H1 (cell line): ENCODE measurements around the gene NUDT2. TPM values are rescaled to one million over a fixed set of nuclear protein-coding genes. Genes with fewer than 3 reads are reported as not detected.

Experiments
- CTCF ChIA-PET: fragments of 300-600 bp; sonication (Branson Sonifier 250); formaldehyde crosslinking; loops from one replicate; lab custom pipeline; 2021; ENCODE audit not compliant: partially characterized antibody; lab: Charles Lee
- POLR2A ChIA-PET: fragments of 300-600 bp; sonication (Branson Sonifier 250); formaldehyde crosslinking; loops from one replicate; lab custom pipeline; 2021; ENCODE audit warnings: inconsistent platforms; ENCODE audit not compliant: partially characterized antibody; lab: Charles Lee
- DNase-seq, 2 experiments: peaks; one replicate each; pipeline versions ENCODE4 v3.0.0 to v3.0.0-alpha.2; 2010 to 2022; ENCODE audit warnings: low spot score in 2 of 2, low read depth in 1 of 2, mixed read lengths in 1 of 2
- FAIRE-seq: peaks from 2 replicates; lab custom pipeline; 2011; peaks lifted over from hg19 to GRCh38; lab: Jason Lieb, UNC
- H2AFZ ChIP-seq: 2 replicates; pipeline ENCODE4 v1.8.1; 2012; ENCODE audit warnings: low read length, inconsistent platforms
- H2AK5ac ChIP-seq: 2 replicates; pipeline ENCODE4 v1.6.1; 2013; ENCODE audit warnings: low read depth, low read length
- H2BK120ac ChIP-seq: replicated peaks from 2 replicates; pipeline ENCODE3; 2013; ENCODE audit warnings: low read depth, low read length, inconsistent platforms
- H2BK12ac ChIP-seq: 2 replicates; pipeline ENCODE4 v1.6.1; 2013; ENCODE audit warnings: low read depth, low read length
- H2BK15ac ChIP-seq: 2 replicates; pipeline ENCODE4 v1.6.1; 2013; ENCODE audit warnings: low read length
- H2BK20ac ChIP-seq: 2 replicates; pipeline ENCODE4 v1.6.1; 2013; ENCODE audit warnings: low read length
- H2BK5ac ChIP-seq: 2 replicates; pipeline ENCODE4 v1.6.1; 2013; ENCODE audit warnings: low read depth, low read length
- H3K14ac ChIP-seq: 2 replicates; pipeline ENCODE4 v1.6.1; 2013; ENCODE audit warnings: inconsistent platforms; ENCODE audit not compliant: insufficient read length
- H3K18ac ChIP-seq: 2 replicates; pipeline ENCODE4 v1.6.1; 2013; ENCODE audit warnings: low read length; ENCODE audit errors: extremely low read depth
- H3K23ac ChIP-seq: 2 replicates; pipeline ENCODE4 v1.6.1; 2013; ENCODE audit warnings: inconsistent platforms; ENCODE audit not compliant: insufficient read length
- H3K23me2 ChIP-seq: 2 replicates; pipeline ENCODE4 v1.6.1; 2013; ENCODE audit warnings: low read depth, low read length
- H3K27ac ChIP-seq: 2 replicates; pipeline ENCODE4 v1.6.1; 2011; ENCODE audit warnings: low read depth, low read length, inconsistent platforms
- H3K27me3 ChIP-seq, 4 experiments: replicated peaks in 1 of 4; 1 replicate in 1 of 4; 2 replicates in 3 of 4; pipeline versions ENCODE4 v1.6.1 to v1.8.1; 2011 to 2013; ENCODE audit warnings: low read length in 3 of 4, mild to moderate bottlenecking in 3 of 4, inconsistent platforms in 2 of 4, mixed read lengths in 2 of 4, moderate library complexity in 1 of 4; ENCODE audit not compliant: control insufficient read depth in 3 of 4, insufficient read depth in 3 of 4; ENCODE audit errors: extremely low read depth in 1 of 4
- H3K36me3 ChIP-seq, 4 experiments: 2 replicates each; pipeline versions ENCODE4 v1.6.1 to v1.8.1; 2011 to 2013; ENCODE audit warnings: mild to moderate bottlenecking in 4 of 4, low read length in 3 of 4, moderate library complexity in 2 of 4, control low read depth in 1 of 4, inconsistent platforms in 1 of 4; ENCODE audit not compliant: insufficient read depth in 4 of 4, control insufficient read depth in 2 of 4
- H3K4ac ChIP-seq: replicated peaks from 2 replicates; pipeline ENCODE3; 2013; ENCODE audit warnings: low read length, low read depth, mixed read lengths, inconsistent platforms; ENCODE audit not compliant: insufficient read length
- H3K4me1 ChIP-seq, 4 experiments: replicated peaks in 1 of 4; 1 replicate in 1 of 4; 2 replicates in 3 of 4; pipeline versions ENCODE4 v1.6.1 to v1.8.1; 2011 to 2013; ENCODE audit warnings: low read length in 3 of 4, inconsistent platforms in 2 of 4, mixed read lengths in 1 of 4; ENCODE audit not compliant: insufficient read depth in 4 of 4, control insufficient read depth in 3 of 4
- H3K4me2 ChIP-seq, 2 experiments: 2 replicates each; pipeline versions ENCODE4 v1.6.1 to v1.8.1; 2011 to 2013; ENCODE audit warnings: low read depth in 2 of 2, low read length in 2 of 2, control low read depth in 1 of 2, inconsistent platforms in 1 of 2, mild to moderate bottlenecking in 1 of 2; ENCODE audit not compliant: insufficient read depth in 1 of 2
- H3K4me3 ChIP-seq, 4 experiments: fragments of 200-600, 300-600 bp in 1 of 4; sonication (generic), shearing (Covaris generic), sonication (Bioruptor Twin) in 1 of 4; 2 replicates each; pipeline versions ENCODE4 v1.5.1 to v1.8.1; 2011 to 2016; ENCODE audit warnings: low read length in 4 of 4, low read depth in 3 of 4, control low read depth in 2 of 4, inconsistent platforms in 2 of 4, mild to moderate bottlenecking in 2 of 4, mixed read lengths in 1 of 4, moderate library complexity in 1 of 4; ENCODE audit not compliant: insufficient read depth in 2 of 4; ENCODE audit errors: extremely low read depth in 1 of 4
- H3K56ac ChIP-seq: replicated peaks from 2 replicates; pipeline ENCODE3; 2013; ENCODE audit warnings: low read depth, mild to moderate bottlenecking, mixed read lengths, low read length, inconsistent platforms; ENCODE audit not compliant: insufficient read length
- H3K79me1 ChIP-seq: 2 replicates; pipeline ENCODE4 v1.6.1; 2013; ENCODE audit warnings: low read depth, low read length, control low read depth
- H3K79me2 ChIP-seq, 2 experiments: 2 replicates each; pipeline versions ENCODE4 v1.6.1 to v1.8.1; 2012 to 2013; ENCODE audit warnings: low read length in 2 of 2, mild to moderate bottlenecking in 2 of 2, inconsistent platforms in 1 of 2; ENCODE audit not compliant: insufficient read depth in 2 of 2, control insufficient read depth in 1 of 2
- H3K9ac ChIP-seq, 4 experiments: replicated peaks in 1 of 4; 1 replicate in 1 of 4; 2 replicates in 3 of 4; pipeline versions ENCODE4 v1.6.1 to v1.8.1; 2011 to 2013; ENCODE audit warnings: low read depth in 3 of 4, low read length in 3 of 4, control low read depth in 2 of 4, mild to moderate bottlenecking in 2 of 4, moderate library complexity in 2 of 4, inconsistent platforms in 1 of 4; ENCODE audit errors: extremely low read depth in 1 of 4
- H3K9me3 ChIP-seq, 2 experiments: 2 replicates each; pipeline versions ENCODE4 v1.6.1 to v1.8.1; 2012 to 2013; ENCODE audit warnings: mild to moderate bottlenecking in 2 of 2, moderate library complexity in 2 of 2, control low read depth in 1 of 2, inconsistent platforms in 1 of 2, low read depth in 1 of 2, low read length in 1 of 2, mixed read lengths in 1 of 2; ENCODE audit not compliant: insufficient read depth in 2 of 2
- H4K20me1 ChIP-seq, 2 experiments: replicated peaks in 1 of 2; 2 replicates each; pipeline versions ENCODE3 to v1.8.1; 2011 to 2013; ENCODE audit warnings: inconsistent platforms in 2 of 2, low read length in 2 of 2, mild to moderate bottlenecking in 1 of 2; ENCODE audit not compliant: insufficient read depth in 2 of 2, control insufficient read depth in 1 of 2
- H4K5ac ChIP-seq: 2 replicates; pipeline ENCODE4 v1.6.1; 2013; ENCODE audit warnings: low read length, low read depth, mixed read lengths, inconsistent platforms; ENCODE audit not compliant: insufficient read length
- H4K8ac ChIP-seq: 2 replicates; pipeline ENCODE4 v1.8.0; 2013; ENCODE audit warnings: mild to moderate bottlenecking, moderate library complexity, low read length, inconsistent platforms; ENCODE audit not compliant: insufficient read depth; ENCODE audit errors: extremely low read depth
- H4K91ac ChIP-seq: replicated peaks from 2 replicates; pipeline ENCODE3; 2013; ENCODE audit warnings: low read length, mixed read lengths, inconsistent platforms; ENCODE audit not compliant: insufficient read length
- JUND ChIP-seq: IDR thresholded peaks from 2 replicates; pipeline ENCODE4 v1.6.1; 2011; ENCODE audit warnings: mild to moderate bottlenecking, improper control_type of control experiment, low read length
- RFX5 ChIP-seq: IDR thresholded peaks from 2 replicates; pipeline ENCODE4 v1.6.1; 2011; ENCODE audit warnings: low read depth, low read length, improper control_type of control experiment, borderline replicate concordance
- RNF2 ChIP-seq: fragments of 200-900, 300-1000 bp; sonication (generic); IDR thresholded peaks from 2 replicates; pipeline ENCODE4 v1.7.1; 2016; ENCODE audit warnings: borderline replicate concordance, low read depth, mild to moderate bottlenecking, antibody characterized with exemption, low read length; ENCODE audit not compliant: poor library complexity, severe bottlenecking; ENCODE audit errors: missing control alignments
- SP2 ChIP-seq: IDR thresholded peaks from 2 replicates; pipeline ENCODE4 v1.6.1; 2012; ENCODE audit warnings: mild to moderate bottlenecking, low read length, inconsistent platforms
- YY1 ChIP-seq: IDR thresholded peaks from 2 replicates; pipeline ENCODE4 v1.6.1; 2011; ENCODE audit warnings: low read depth, mild to moderate bottlenecking, low read length
- ZNF274 ChIP-seq: IDR thresholded peaks from 2 replicates; pipeline ENCODE4 v1.7.0; 2012; ENCODE audit warnings: low read length, borderline replicate concordance; ENCODE audit errors: extremely low read depth
- polyA plus RNA-seq, 7 experiments: library from polyadenylated mRNA; depleted of rRNA in 3 of 7; stranded (reverse) in 5 of 7; unstranded in 2 of 7; fragments of >200 nt in 5 of 7; fragments of 200-250 nt in 2 of 7; gene quantifications; 1 replicate in 5 of 7; 2 replicates in 1 of 7; 4 replicates in 1 of 7; pipeline versions ENCODE4 v1.2.1 to v1.2.3, GENCODE V29; 2011 to 2013; ENCODE audit warnings: missing spikeins in 2 of 7, mixed read lengths in 2 of 7
- total RNA-seq: library from RNA; stranded (reverse); fragmentation: NEBNext Ultra II Directional; extraction: Animal tissue kit (Norgen Biotek cat#: 25700); gene quantifications from 2 replicates; pipeline ENCODE4 v1.2.1, GENCODE V29; 2021
- TF ChIP-seq, protein P1 (sequence below): IDR thresholded peaks from 2 replicates; pipeline ENCODE4 v1.6.1; 2011; ENCODE audit warnings: low read length, improper control_type of control experiment
- TF ChIP-seq, protein P2 (sequence below): IDR thresholded peaks from 2 replicates; pipeline ENCODE4 v1.6.1; 2011; ENCODE audit warnings: low read depth, mild to moderate bottlenecking, low read length; ENCODE audit not compliant: insufficient read depth

NUDT2 gene
- total and polyA plus RNA-seq, 2 of the 8 experiments (the other 6 are each of a cell fraction or from before 2014, with no cell fraction given), result 16.7 to 23.7 TPM

DNA sequence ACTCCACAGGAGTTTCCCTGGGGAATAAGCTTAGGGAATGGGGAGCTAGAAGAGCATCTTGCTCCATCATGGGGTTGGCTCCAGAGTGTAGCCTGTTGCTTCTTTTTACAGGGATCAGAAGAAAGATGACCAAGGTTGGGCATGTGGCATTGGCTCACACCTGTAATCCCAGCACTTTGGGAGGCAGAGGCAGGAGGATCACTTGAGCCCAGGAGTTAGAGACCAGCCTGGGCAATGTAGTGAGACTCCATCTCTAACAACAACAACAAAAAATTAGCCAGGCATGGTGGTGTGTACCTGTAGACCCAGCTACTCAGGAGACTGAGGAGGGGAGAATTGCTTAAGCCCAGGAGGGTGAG lies 18.4 kb downstream of the NUDT2 start:
- Histone ChIP-seq H2AFZ (no peak overlapping the region), H3K56ac (no peak overlapping the region), H3K23ac (no peak overlapping the region), H3K4me3 (no peak overlapping the region), H4K5ac (no peak overlapping the region), H2BK15ac (no peak overlapping the region), H3K27ac (no peak overlapping the region), H3K4me1 (no peaks in the 10 kb centered on the region), H3K4me2 (no peak overlapping the region), H2BK12ac (no peak overlapping the region), H2BK5ac (no peak overlapping the region), H3K79me1 (no peaks in the 10 kb centered on the region), H3K27me3 (no peaks in the 10 kb centered on the region), H2BK120ac (no peak overlapping the region), H3K36me3 (peaks cover 0 to 3% (median 0%) of the 10 kb centered on the region in 4 experiments; a peak in 1 of 8 replicates), H3K9me3 (no peaks in the 10 kb centered on the region), H2BK20ac (no peak overlapping the region), H4K91ac (no peak overlapping the region), H3K4ac (no peak overlapping the region), H3K23me2 (no peaks in the 10 kb centered on the region), H3K79me2 (no peaks in the 10 kb centered on the region), H4K20me1 (no peaks in the 10 kb centered on the region), H3K9ac (no peak overlapping the region), H2AK5ac (no peak overlapping the region), H4K8ac (no peak overlapping the region), H3K18ac (no peak overlapping the region), H3K14ac (no peak overlapping the region)
- no peak for DNase-seq
- FAIRE-seq, result no peak
- ChIA-PET CTCF (interaction anchor here (1.1 to 7.8 kb wide), 6 partner anchors 9 to 31 kb away, joined by 3 to 56 read pairs (median 4); partner anchors contain the start of gene MYORG), POLR2A (interaction anchor here (1.1 to 2.4 kb wide), 3 partner anchors 12 to 29 kb away, joined by 3 to 11 read pairs (median 4); partner anchors contain the start of gene MYORG)
- TF ChIP-seq, protein P1, sequence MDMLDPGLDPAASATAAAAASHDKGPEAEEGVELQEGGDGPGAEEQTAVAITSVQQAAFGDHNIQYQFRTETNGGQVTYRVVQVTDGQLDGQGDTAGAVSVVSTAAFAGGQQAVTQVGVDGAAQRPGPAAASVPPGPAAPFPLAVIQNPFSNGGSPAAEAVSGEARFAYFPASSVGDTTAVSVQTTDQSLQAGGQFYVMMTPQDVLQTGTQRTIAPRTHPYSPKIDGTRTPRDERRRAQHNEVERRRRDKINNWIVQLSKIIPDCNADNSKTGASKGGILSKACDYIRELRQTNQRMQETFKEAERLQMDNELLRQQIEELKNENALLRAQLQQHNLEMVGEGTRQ, result no peak
- TF ChIP-seq ZNF274 (no peak), RNF2 (no peak), RFX5 (no peak), SP2 (no peak), YY1 (no peak), JUND (no peak)
- TF ChIP-seq, protein P2, sequence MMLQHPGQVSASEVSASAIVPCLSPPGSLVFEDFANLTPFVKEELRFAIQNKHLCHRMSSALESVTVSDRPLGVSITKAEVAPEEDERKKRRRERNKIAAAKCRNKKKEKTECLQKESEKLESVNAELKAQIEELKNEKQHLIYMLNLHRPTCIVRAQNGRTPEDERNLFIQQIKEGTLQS, result no peak
